Choroid plexus epithelial cell (primary cell): ENCODE measurements around the gene AP4S1.

Source experiments
- DNase-seq: peaks from one replicate; pipeline ENCODE4 v3.0.0-alpha.2; 2010; ENCODE audit warnings: low read depth
- H3K4me3 ChIP-seq: 2 replicates; pipeline ENCODE4 v1.5.1; 2011; ENCODE audit warnings: low read depth, mild to moderate bottlenecking, control low read depth, low read length, moderate library complexity
- CTCF ChIP-seq: conservative IDR thresholded peaks from 2 replicates; pipeline ENCODE4 v1.5.1; 2011; ENCODE audit warnings: low read depth, mild to moderate bottlenecking, control low read depth, inconsistent platforms, low read length, moderate library complexity

Gene AP4S1

GRCh38 chr14:31071151-31071550 is 45.7 kb downstream of the AP4S1 start:
- TF ChIP-seq CTCF = no peak
- DNase-seq = no peak
- H3K4me3 ChIP-seq = no peak overlapping the region

GRCh38 chr14:31075144-31075543 is 49.7 kb downstream of the AP4S1 start:
- DNase-seq = no peak
- no peak for TF ChIP-seq CTCF
- no peak overlapping the region for H3K4me3 ChIP-seq

- H3K4me3 ChIP-seq = no peak overlapping the region
- TF ChIP-seq CTCF = no peak
- no peak for DNase-seq
These were observed 53.3 kb downstream of the AP4S1 start for GRCh38 chr14:31078766-31079165.

GRCh38 chr14:31080056-31080455 is 54.6 kb downstream of the AP4S1 start:
- TF ChIP-seq CTCF = no peak
- DNase-seq = peak; percentile 47
- no peak overlapping the region for H3K4me3 ChIP-seq

GRCh38 chr14:31080484-31080883 is 55.0 kb downstream of the AP4S1 start:
- no peak for DNase-seq
- TF ChIP-seq CTCF = no peak
- no peak overlapping the region for H3K4me3 ChIP-seq

GRCh38 chr14:31083781-31084180 is 58.3 kb downstream of the AP4S1 start:
- no peak for DNase-seq
- no peak overlapping the region for H3K4me3 ChIP-seq
- no peak for TF ChIP-seq CTCF

GRCh38 chr14:31084385-31084784 is 58.9 kb downstream of the AP4S1 start:
- no peak overlapping the region for H3K4me3 ChIP-seq
- no peak for TF ChIP-seq CTCF
- DNase-seq = no peak
